Transverse colon (tissue), 4 donors: ENCODE results near the gene RBBP5. TPM values are rescaled to one million over a fixed set of nuclear protein-coding genes. Genes with fewer than 3 reads are reported as not detected.

Source experiments
- DNase-seq: peaks from one replicate; pipeline ENCODE4 v3.0.0-alpha.2; 2019
- H3K27ac ChIP-seq, 4 donors: fragments of 200-600 bp; sonication (generic); 2 replicates each; pipeline ENCODE4 v1.5.1; 2016 to 2018; ENCODE audit warnings: inconsistent platforms in 4 of 4
- H3K27me3 ChIP-seq: fragments of 200-600 bp; sonication (generic); 2 replicates; pipeline ENCODE4 v1.5.1; 2017; ENCODE audit warnings: inconsistent platforms
- H3K36me3 ChIP-seq, 4 donors: fragments of 200-600 bp; sonication (generic); 2 replicates each; pipeline ENCODE4 v1.5.1; 2017 to 2019; ENCODE audit warnings: inconsistent platforms in 4 of 4
- H3K4me1 ChIP-seq, 4 donors: fragments of 200-600 bp; sonication (generic); 2 replicates each; pipeline ENCODE4 v1.5.1; 2017 to 2020; ENCODE audit warnings: inconsistent platforms in 4 of 4
- H3K4me3 ChIP-seq, 4 donors: fragments of 200-600 bp; sonication (generic); 1 replicate in 1 of 4; 2 replicates in 3 of 4; pipeline versions ENCODE4 v1.5.1 to v1.6.1; 2017 to 2019; ENCODE audit warnings: inconsistent platforms in 4 of 4
- H3K9me3 ChIP-seq, 2 donors: fragments of 200-600 bp; sonication (generic); 2 replicates each; pipeline ENCODE4 v1.5.1; 2017 to 2019; ENCODE audit warnings: inconsistent platforms in 2 of 2
- EP300 ChIP-seq: sonication (generic); formaldehyde crosslinking; IDR thresholded peaks from one replicate; pipeline ENCODE4 v1.6.1; 2017; ENCODE audit warnings: antibody characterized with exemption, low read depth
- POLR2A ChIP-seq: fragments of 450-650 bp; IDR thresholded peaks from one replicate; pipeline ENCODE4 v1.6.1; 2016; ENCODE audit warnings: antibody characterized with exemption, mild to moderate bottlenecking, moderate library complexity
- POLR2AphosphoS5 ChIP-seq, 3 donors: sonication (generic); formaldehyde crosslinking; IDR thresholded peaks; one replicate each; pipeline ENCODE4 v1.6.1; 2016; ENCODE audit warnings: antibody characterized with exemption in 3 of 3
- WGBS, 2 donors: methylation state at CpG; one replicate each; pipeline ENCODE4 v1.1.5; 2018; ENCODE audit warnings: low coverage in 1 of 2; 5-methylcytosine and 5-hydroxymethylcytosine counted together
- in situ Hi-C, 4 donors: fragments of 200-750 bp; cut with MboI; loops; one replicate each; pipeline versions ENCODE4 v1.15.0 to v1.15.1; 2017; ENCODE audit warnings: low sequenced_read_pairs in 3 of 4, low pct_ligation_motif_present in 1 of 4, low pct_unique_long_range_greater_than_20kb in 1 of 4
- intact Hi-C: fragments of 100-400 bp; cut with DNase I; formaldehyde crosslinking; loops from one replicate; pipeline ENCODE4 v1.15.1; 2023; ENCODE audit warnings: low total_unique reads
- total RNA-seq, 4 donors: library from RNA; depleted of rRNA; stranded (reverse); fragments of >200 nt; gene quantifications; one replicate each; pipeline ENCODE4 v1.1.0, GENCODE V29; 2016
- TF ChIP-seq, protein P1 (sequence below), 5 experiments: fragments of 200-600 bp in 3 of 5; fragments of 450-650 bp in 2 of 5; sonication (generic) in 3 of 5; IDR thresholded peaks; 1 replicate in 2 of 5; 2 replicates in 3 of 5; pipeline ENCODE4 v1.5.1; 2016 to 2017; ENCODE audit warnings: antibody characterized with exemption in 5 of 5, inconsistent platforms in 3 of 5, mild to moderate bottlenecking in 2 of 5, moderate library complexity in 1 of 5

RBBP5 gene
- total RNA-seq, 4 donors from 2014 or later, result 4.0 to 15.6 (median 10.2) TPM

DNA sequence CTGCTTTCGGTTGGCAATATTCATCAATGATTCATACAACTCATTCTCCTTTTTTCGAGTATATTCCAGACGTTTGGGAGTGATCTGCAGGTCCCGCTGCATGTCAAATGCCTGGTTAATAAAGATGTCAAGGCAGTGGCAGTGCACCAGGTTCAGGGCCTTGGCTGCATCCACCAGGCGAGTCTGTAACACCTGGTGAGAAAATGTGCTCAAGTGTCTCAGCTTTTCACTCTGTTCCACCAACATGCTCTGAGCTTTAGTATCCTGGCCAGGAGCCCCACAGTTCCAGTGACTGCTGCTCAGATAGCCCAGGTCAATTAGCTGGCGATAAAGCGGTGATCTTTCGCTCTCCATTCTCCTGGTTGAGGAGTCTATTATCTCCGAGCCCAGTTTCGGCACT lies 47.5 kb upstream of the RBBP5 start:
- H3K27me3 ChIP-seq, result no peaks in the 10 kb centered on the region
- TF ChIP-seq POLR2A (no peak), POLR2AphosphoS5 (IDR thresholded peaks at IDR 0.05) (no peak), EP300 (no peak)
- TF ChIP-seq, protein P1, sequence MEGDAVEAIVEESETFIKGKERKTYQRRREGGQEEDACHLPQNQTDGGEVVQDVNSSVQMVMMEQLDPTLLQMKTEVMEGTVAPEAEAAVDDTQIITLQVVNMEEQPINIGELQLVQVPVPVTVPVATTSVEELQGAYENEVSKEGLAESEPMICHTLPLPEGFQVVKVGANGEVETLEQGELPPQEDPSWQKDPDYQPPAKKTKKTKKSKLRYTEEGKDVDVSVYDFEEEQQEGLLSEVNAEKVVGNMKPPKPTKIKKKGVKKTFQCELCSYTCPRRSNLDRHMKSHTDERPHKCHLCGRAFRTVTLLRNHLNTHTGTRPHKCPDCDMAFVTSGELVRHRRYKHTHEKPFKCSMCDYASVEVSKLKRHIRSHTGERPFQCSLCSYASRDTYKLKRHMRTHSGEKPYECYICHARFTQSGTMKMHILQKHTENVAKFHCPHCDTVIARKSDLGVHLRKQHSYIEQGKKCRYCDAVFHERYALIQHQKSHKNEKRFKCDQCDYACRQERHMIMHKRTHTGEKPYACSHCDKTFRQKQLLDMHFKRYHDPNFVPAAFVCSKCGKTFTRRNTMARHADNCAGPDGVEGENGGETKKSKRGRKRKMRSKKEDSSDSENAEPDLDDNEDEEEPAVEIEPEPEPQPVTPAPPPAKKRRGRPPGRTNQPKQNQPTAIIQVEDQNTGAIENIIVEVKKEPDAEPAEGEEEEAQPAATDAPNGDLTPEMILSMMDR (IDR thresholded peaks at IDR 0.05), result no peak
- no peak overlapping the region for H3K4me3 ChIP-seq
- DNase-seq, result no peak
- 80 to 91% methylated on average over 1 to 10 of the region's 10 CpGs for WGBS, 2 donors
- in situ Hi-C loops, result no loop called here
- no peak overlapping the region for H3K27ac ChIP-seq
- peaks cover 0 to 4% (median 0%) of the 10 kb centered on the region in 4 donors for H3K36me3 ChIP-seq
- intact Hi-C loops, result no loop called here
- H3K9me3 ChIP-seq, result no peaks in the 10 kb centered on the region
- H3K4me1 ChIP-seq, result no peaks in the 10 kb centered on the region

DNA sequence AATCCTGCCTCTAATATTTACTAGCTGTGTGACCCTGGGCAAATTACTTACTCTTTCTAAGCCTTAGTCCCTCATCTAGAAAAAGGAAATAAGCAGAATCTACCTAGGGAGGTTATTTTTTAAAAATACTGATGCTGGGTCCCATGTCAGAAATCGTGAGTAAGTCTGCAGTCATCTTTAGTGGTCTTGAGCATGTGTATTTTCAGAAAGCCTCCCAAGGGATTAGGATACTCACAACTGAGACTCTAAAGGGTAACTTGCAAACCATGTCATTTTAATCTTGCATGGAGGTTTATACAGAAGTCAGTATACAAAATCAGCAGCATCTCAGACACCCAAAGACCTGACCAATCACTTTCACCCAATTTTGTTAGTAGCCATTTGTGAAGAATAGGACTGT lies 46.5 kb upstream of the RBBP5 start:
- H3K27me3 ChIP-seq, result no peaks in the 10 kb centered on the region
- no peaks in the 10 kb centered on the region for H3K9me3 ChIP-seq
- no peak overlapping the region for H3K27ac ChIP-seq
- in situ Hi-C loops (no loop called here), intact Hi-C loops (no loop called here)
- DNase-seq, result no peak
- no peak overlapping the region for H3K4me3 ChIP-seq
- TF ChIP-seq, protein P1 (IDR thresholded peaks at IDR 0.05), result no peak
- no peak for TF ChIP-seq POLR2A
- no peak for TF ChIP-seq EP300
- no peak for TF ChIP-seq POLR2AphosphoS5 (IDR thresholded peaks at IDR 0.05)
- H3K4me1 ChIP-seq, result no peaks in the 10 kb centered on the region
- H3K36me3 ChIP-seq, result peaks cover 0 to 4% (median 0%) of the 10 kb centered on the region in 4 donors
- 50% methylated on average over 1 of the region's 1 CpG; no CpG with 5 or more reads in 1 of the 2 donors for WGBS, 2 donors

DNA sequence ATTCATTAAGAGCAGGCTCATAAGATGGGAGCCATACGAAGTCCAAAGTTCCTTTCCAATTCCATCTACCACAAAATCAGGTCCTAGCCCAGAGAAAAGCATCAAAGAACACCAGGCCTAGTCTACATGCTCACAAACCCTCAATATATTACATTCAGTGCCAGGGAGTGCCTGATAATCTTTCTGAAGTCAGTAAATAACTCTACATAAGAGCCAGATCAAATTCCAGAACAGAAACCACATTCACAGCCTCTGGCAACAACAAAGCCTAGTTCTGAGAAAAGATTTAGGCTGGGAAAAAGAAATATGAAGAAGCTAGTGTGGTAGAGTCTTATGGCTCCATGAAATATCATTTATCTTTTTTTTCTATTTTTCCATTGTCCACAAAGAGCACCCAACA lies 40.5 kb upstream of the RBBP5 start:
- intact Hi-C loops, result no loop called here
- no peak overlapping the region for H3K4me3 ChIP-seq
- DNase-seq, result no peak
- no peaks in the 10 kb centered on the region for H3K4me1 ChIP-seq
- 60 to 78% methylated on average over 1 of the region's 1 CpG for WGBS, 2 donors
- no peaks in the 10 kb centered on the region for H3K27me3 ChIP-seq
- in situ Hi-C loops, result no loop called here
- peaks cover 0 to 50% (median 25%) of the 10 kb centered on the region in 4 donors for H3K36me3 ChIP-seq
- H3K27ac ChIP-seq, result no peak overlapping the region
- TF ChIP-seq, protein P1 (IDR thresholded peaks at IDR 0.05), result no peak
- no peak for TF ChIP-seq POLR2A
- no peak for TF ChIP-seq EP300
- no peak for TF ChIP-seq POLR2AphosphoS5 (IDR thresholded peaks at IDR 0.05)
- no peaks in the 10 kb centered on the region for H3K9me3 ChIP-seq

DNA sequence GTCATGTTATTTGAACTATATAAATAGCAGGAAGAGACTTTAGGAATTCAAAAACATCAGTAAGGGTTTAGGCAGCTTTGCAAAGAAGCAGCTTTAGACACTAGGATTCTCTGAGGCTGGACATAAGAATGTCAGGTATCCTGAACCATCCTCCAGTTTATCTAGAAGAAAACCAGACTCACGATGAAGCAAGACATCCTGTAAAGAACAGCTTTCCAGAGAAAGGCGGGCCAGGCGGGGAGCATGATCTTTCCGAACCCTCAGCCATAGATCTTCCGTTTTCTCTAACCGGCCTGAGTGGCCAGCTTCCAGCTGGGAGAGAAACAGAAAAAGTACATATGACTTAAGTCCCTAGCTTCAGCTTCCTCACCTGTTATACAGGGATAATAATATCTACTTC lies 39.3 kb upstream of the RBBP5 start:
- Histone ChIP-seq H3K4me3 (no peak overlapping the region), H3K27ac (no peak overlapping the region), H3K27me3 (no peaks in the 10 kb centered on the region), H3K36me3 (peaks cover 0 to 62% (median 32%) of the 10 kb centered on the region in 4 donors), H3K9me3 (peaks cover under 1 to 4% of the 10 kb centered on the region in 2 donors), H3K4me1 (no peaks in the 10 kb centered on the region)
- intact Hi-C loops (no loop called here), in situ Hi-C loops (no loop called here)
- DNase-seq, result no peak
- WGBS, 2 donors, result 93 to 97% methylated on average over 3 to 6 of the region's 6 CpGs
- TF ChIP-seq, protein P1 (IDR thresholded peaks at IDR 0.05), result no peak
- TF ChIP-seq POLR2AphosphoS5 (IDR thresholded peaks at IDR 0.05), result no peak
